SK-N-SH (cell line): Measurements from ENCODE around the gene CARM1.

Experiments
- CHD2 ChIP-seq: fragments of 150-350 bp; IDR thresholded peaks from 2 replicates; pipeline ENCODE4 v1.6.1; 2018; ENCODE audit warnings: low read length; ENCODE audit not compliant: partially characterized antibody
- EP300 ChIP-seq, 2 experiments: IDR thresholded peaks; 2 replicates each; pipeline versions ENCODE4 v1.4.0 to v1.6.1; 2012; ENCODE audit warnings: borderline replicate concordance in 1 of 2, low read depth in 1 of 2, low read length in 1 of 2
- EZH2phosphoT487 ChIP-seq: fragments of 200-600 bp; sonication (generic); IDR thresholded peaks from 2 replicates; pipeline ENCODE4 v1.6.1; 2017; ENCODE audit warnings: low read depth, mixed run types, mild to moderate bottlenecking, antibody characterized with exemption, moderate library complexity, borderline replicate concordance
- GATA2 ChIP-seq: sonication (generic); formaldehyde crosslinking; IDR thresholded peaks from 2 replicates; pipeline ENCODE4 v1.5.0; 2020; ENCODE audit warnings: mild to moderate bottlenecking, missing genetic modification reagents
- JUND ChIP-seq: IDR thresholded peaks from 2 replicates; pipeline ENCODE4 v1.4.0; 2012
- MAX ChIP-seq: IDR thresholded peaks from 2 replicates; pipeline ENCODE4 v1.4.0; 2012; ENCODE audit warnings: low read depth
- NRF1 ChIP-seq: IDR thresholded peaks from 2 replicates; pipeline ENCODE4 v1.6.1; 2012; ENCODE audit warnings: low read depth, mild to moderate bottlenecking, low read length
- RAD21 ChIP-seq: IDR thresholded peaks from 2 replicates; pipeline ENCODE4 v1.6.1; 2012; ENCODE audit warnings: mild to moderate bottlenecking, low read length
- REST ChIP-seq: IDR thresholded peaks from 2 replicates; pipeline ENCODE4 v1.6.1; 2012; ENCODE audit warnings: mild to moderate bottlenecking, low read depth, low read length, moderate library complexity
- RFX5 ChIP-seq: IDR thresholded peaks from 2 replicates; pipeline ENCODE4 v1.6.1; 2012; ENCODE audit warnings: mild to moderate bottlenecking, improper control_type of control experiment, low read length
- TF ChIP-seq, protein P1 (sequence below): fragments of 200-600 bp; sonication (generic); IDR thresholded peaks from 2 replicates; pipeline ENCODE4 v1.6.1; 2017; ENCODE audit warnings: antibody characterized with exemption, mild to moderate bottlenecking, moderate library complexity
- TF ChIP-seq, protein P2 (sequence below): IDR thresholded peaks from 2 replicates; pipeline ENCODE4; 2012
- TF ChIP-seq, protein P3 (sequence below): fragments of 150-350 bp; IDR thresholded peaks from 2 replicates; pipeline ENCODE4 v1.6.1; 2016; ENCODE audit warnings: mild to moderate bottlenecking, low read depth, low read length

GRCh38 chr19:10935371-10936059, 64.2 kb downstream of the CARM1 start:
- no peak for TF ChIP-seq EP300 (IDR thresholded peaks at IDR 0.05; ENCODE audit: borderline replicate concordance in 1 of 2, low read depth in 1 of 2, low read length in 1 of 2)
- TF ChIP-seq, protein P1, sequence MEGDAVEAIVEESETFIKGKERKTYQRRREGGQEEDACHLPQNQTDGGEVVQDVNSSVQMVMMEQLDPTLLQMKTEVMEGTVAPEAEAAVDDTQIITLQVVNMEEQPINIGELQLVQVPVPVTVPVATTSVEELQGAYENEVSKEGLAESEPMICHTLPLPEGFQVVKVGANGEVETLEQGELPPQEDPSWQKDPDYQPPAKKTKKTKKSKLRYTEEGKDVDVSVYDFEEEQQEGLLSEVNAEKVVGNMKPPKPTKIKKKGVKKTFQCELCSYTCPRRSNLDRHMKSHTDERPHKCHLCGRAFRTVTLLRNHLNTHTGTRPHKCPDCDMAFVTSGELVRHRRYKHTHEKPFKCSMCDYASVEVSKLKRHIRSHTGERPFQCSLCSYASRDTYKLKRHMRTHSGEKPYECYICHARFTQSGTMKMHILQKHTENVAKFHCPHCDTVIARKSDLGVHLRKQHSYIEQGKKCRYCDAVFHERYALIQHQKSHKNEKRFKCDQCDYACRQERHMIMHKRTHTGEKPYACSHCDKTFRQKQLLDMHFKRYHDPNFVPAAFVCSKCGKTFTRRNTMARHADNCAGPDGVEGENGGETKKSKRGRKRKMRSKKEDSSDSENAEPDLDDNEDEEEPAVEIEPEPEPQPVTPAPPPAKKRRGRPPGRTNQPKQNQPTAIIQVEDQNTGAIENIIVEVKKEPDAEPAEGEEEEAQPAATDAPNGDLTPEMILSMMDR, result no peak
- TF ChIP-seq MAX, result no peak
- TF ChIP-seq RAD21, result no peak
- TF ChIP-seq CHD2, result no peak
- no peak for TF ChIP-seq JUND
- no peak for TF ChIP-seq RFX5
- no peak for TF ChIP-seq GATA2 (CRISPR knock-in tag)
- TF ChIP-seq, protein P2, sequence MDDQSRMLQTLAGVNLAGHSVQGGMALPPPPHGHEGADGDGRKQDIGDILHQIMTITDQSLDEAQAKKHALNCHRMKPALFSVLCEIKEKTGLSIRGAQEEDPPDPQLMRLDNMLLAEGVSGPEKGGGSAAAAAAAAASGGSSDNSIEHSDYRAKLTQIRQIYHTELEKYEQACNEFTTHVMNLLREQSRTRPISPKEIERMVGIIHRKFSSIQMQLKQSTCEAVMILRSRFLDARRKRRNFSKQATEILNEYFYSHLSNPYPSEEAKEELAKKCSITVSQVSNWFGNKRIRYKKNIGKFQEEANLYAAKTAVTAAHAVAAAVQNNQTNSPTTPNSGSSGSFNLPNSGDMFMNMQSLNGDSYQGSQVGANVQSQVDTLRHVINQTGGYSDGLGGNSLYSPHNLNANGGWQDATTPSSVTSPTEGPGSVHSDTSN, result no peak
- no peak for TF ChIP-seq NRF1
- TF ChIP-seq, protein P3, sequence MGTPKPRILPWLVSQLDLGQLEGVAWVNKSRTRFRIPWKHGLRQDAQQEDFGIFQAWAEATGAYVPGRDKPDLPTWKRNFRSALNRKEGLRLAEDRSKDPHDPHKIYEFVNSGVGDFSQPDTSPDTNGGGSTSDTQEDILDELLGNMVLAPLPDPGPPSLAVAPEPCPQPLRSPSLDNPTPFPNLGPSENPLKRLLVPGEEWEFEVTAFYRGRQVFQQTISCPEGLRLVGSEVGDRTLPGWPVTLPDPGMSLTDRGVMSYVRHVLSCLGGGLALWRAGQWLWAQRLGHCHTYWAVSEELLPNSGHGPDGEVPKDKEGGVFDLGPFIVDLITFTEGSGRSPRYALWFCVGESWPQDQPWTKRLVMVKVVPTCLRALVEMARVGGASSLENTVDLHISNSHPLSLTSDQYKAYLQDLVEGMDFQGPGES, result no peak
- TF ChIP-seq EZH2phosphoT487, result no peak
- no peak for TF ChIP-seq REST
